Natural killer cell (primary cell): ENCODE measurements around the gene DNMT1. TPM values are rescaled to one million over a fixed set of nuclear protein-coding genes. Genes with fewer than 3 reads are reported as not detected.

Source experiments
- ATAC-seq, 3 donors: fragments of 150-1000 bp in 2 of 3; fragments of 200-7000 bp in 1 of 3; cut with Tn5 transposase; 1 replicate in 1 of 3; 2 replicates in 2 of 3; pipeline ENCODE4 v1.10.0; 2021; ENCODE audit warnings: mild to moderate bottlenecking in 2 of 3, moderate library complexity in 2 of 3
- DNase-seq, 2 donors: peaks; one replicate each; pipeline versions ENCODE4 v3.0.0 to v3.0.0-alpha.2; 2013 to 2021; ENCODE audit warnings: mixed read lengths in 1 of 2
- H3K27ac ChIP-seq: one replicate; pipeline ENCODE4 v1.5.1; 2013; ENCODE audit warnings: mild to moderate bottlenecking, low read length
- H3K27me3 ChIP-seq: one replicate; pipeline ENCODE4 v1.6.1; 2013; ENCODE audit warnings: low read length; ENCODE audit not compliant: control insufficient read depth, insufficient read depth
- H3K36me3 ChIP-seq: one replicate; pipeline ENCODE4 v1.6.1; 2013; ENCODE audit warnings: low read length; ENCODE audit not compliant: control insufficient read depth, insufficient read depth
- H3K4me1 ChIP-seq: one replicate; pipeline ENCODE4 v1.6.1; 2013; ENCODE audit warnings: low read length; ENCODE audit not compliant: control insufficient read depth, insufficient read depth
- H3K4me3 ChIP-seq: one replicate; pipeline ENCODE4 v1.5.1; 2013; ENCODE audit warnings: low read length
- H3K9me3 ChIP-seq: one replicate; pipeline ENCODE4 v1.6.1; 2013; ENCODE audit warnings: low read length; ENCODE audit not compliant: control insufficient read depth, insufficient read depth
- H3K27ac Mint-ChIP-seq, 2 donors: one replicate each; pipeline ENCODE4 v1.8.0; 2022; ENCODE audit warnings: mild to moderate bottlenecking in 2 of 2, mixed read lengths in 2 of 2, moderate library complexity in 1 of 2
- H3K27me3 Mint-ChIP-seq, 2 donors: one replicate each; pipeline ENCODE4 v1.8.0; 2022; ENCODE audit warnings: low read depth in 2 of 2, mixed read lengths in 2 of 2
- H3K36me3 Mint-ChIP-seq: one replicate; pipeline ENCODE4 v1.8.0; 2022; ENCODE audit warnings: mixed read lengths
- H3K4me1 Mint-ChIP-seq, 2 donors: one replicate each; pipeline ENCODE4 v1.8.0; 2022; ENCODE audit warnings: mixed read lengths in 2 of 2
- H3K4me3 Mint-ChIP-seq: one replicate; pipeline ENCODE4 v1.8.0; 2022; ENCODE audit warnings: mild to moderate bottlenecking, moderate library complexity, mixed read lengths
- H3K9me3 Mint-ChIP-seq, 2 donors: one replicate each; pipeline ENCODE4 v1.8.0; 2022; ENCODE audit warnings: mixed read lengths in 2 of 2
- CTCF ChIP-seq: fragments of 200-600 bp; IDR thresholded peaks from one replicate; pipeline ENCODE4 v1.8.0; 2022; ENCODE audit warnings: antibody characterized with exemption
- WGBS: methylation state at CpG from one replicate; pipeline ENCODE4 v1.1.7; 2013; ENCODE audit warnings: missing lambda C conversion rate; ENCODE audit not compliant: insufficient coverage; 5-methylcytosine and 5-hydroxymethylcytosine counted together
- intact Hi-C: fragments of 100-400 bp; cut with micrococcal nuclease; formaldehyde crosslinking; loops from one replicate; pipeline ENCODE4 v1.14.2; 2022
- total RNA-seq, 4 donors: library from RNA; stranded (reverse); fragments of 120-200 nt in 1 of 4; gene quantifications; one replicate each; pipeline versions ENCODE4 v1.2.3 to v1.2.4, GENCODE V29; 2013 to 2022

The DNMT1 gene
- total RNA-seq, 3 donors from 2014 or later (not counting 1 experiment from before 2014, with no cell fraction given), result 266 to 323 (median 275) TPM

GRCh38 chr19:10228920-10229319 is 34.2 kb upstream of the DNMT1 start:
- WGBS, result 45% methylated on average over 2 of the region's 2 CpGs
- Histone ChIP-seq H3K27me3 (no peaks in the 10 kb centered on the region), H3K27ac (no peak overlapping the region), H3K9me3 (no peaks in the 10 kb centered on the region), H3K36me3 (no peaks in the 10 kb centered on the region), H3K4me3 (no peak overlapping the region), H3K4me1 (peaks cover 30% of the 10 kb centered on the region)
- Mint-ChIP-seq H3K4me3 (peak overlapping the region; percentile 58), H3K27ac (peak overlapping the region; percentile 86 to 88), H3K4me1 (peaks cover 6 to 19% of the 10 kb centered on the region in 2 donors), H3K27me3 (no peaks in the 10 kb centered on the region), H3K36me3 (no peaks in the 10 kb centered on the region), H3K9me3 (no peaks in the 10 kb centered on the region)
- TF ChIP-seq CTCF, result peak; percentile 47
- intact Hi-C loops, result loop anchor here (1.0 kb wide), 1 partner anchor 21 kb away; no protein-coding TSS in a partner anchor
- peak in 1 of 2 donors; percentile 71 for DNase-seq
- ATAC-seq, result no peak

GRCh38 chr19:10228393-10228792 is 33.6 kb upstream of the DNMT1 start:
- intact Hi-C loops, result no loop called here
- H3K27ac Mint-ChIP-seq, result peak overlapping the region; percentile 86 to 88
- no peaks in the 10 kb centered on the region for H3K36me3 ChIP-seq
- peaks cover 30% of the 10 kb centered on the region for H3K4me1 ChIP-seq
- ATAC-seq (no peak), DNase-seq (no peak)
- no peaks in the 10 kb centered on the region for H3K36me3 Mint-ChIP-seq
- no peaks in the 10 kb centered on the region for H3K9me3 Mint-ChIP-seq
- H3K4me1 Mint-ChIP-seq, result peaks cover 6 to 19% of the 10 kb centered on the region in 2 donors
- no peak for TF ChIP-seq CTCF
- peak overlapping the region; percentile 35 for H3K4me3 Mint-ChIP-seq
- H3K27me3 Mint-ChIP-seq, result no peaks in the 10 kb centered on the region
- H3K4me3 ChIP-seq, result no peak overlapping the region
- no peak overlapping the region for H3K27ac ChIP-seq
- H3K9me3 ChIP-seq, result no peaks in the 10 kb centered on the region
- 66% methylated on average over 5 of the region's 5 CpGs for WGBS
- H3K27me3 ChIP-seq, result no peaks in the 10 kb centered on the region

- no peaks in the 10 kb centered on the region for H3K36me3 ChIP-seq
- no peak overlapping the region for H3K4me3 ChIP-seq
- H3K27ac ChIP-seq, result no peak overlapping the region
- H3K9me3 ChIP-seq, result no peaks in the 10 kb centered on the region
- no peak overlapping the region for H3K27ac Mint-ChIP-seq
- H3K4me1 ChIP-seq, result peaks cover 30% of the 10 kb centered on the region
- ATAC-seq, result no peak
- H3K36me3 Mint-ChIP-seq, result no peaks in the 10 kb centered on the region
- H3K27me3 ChIP-seq, result no peaks in the 10 kb centered on the region
- intact Hi-C loops, result no loop called here
- no peaks in the 10 kb centered on the region for H3K9me3 Mint-ChIP-seq
- DNase-seq, result no peak
- H3K4me3 Mint-ChIP-seq, result no peak overlapping the region
- peaks cover 6 to 23% of the 10 kb centered on the region in 2 donors for H3K4me1 Mint-ChIP-seq
- 91% methylated on average over 28 of the region's 28 CpGs for WGBS
- no peak for TF ChIP-seq CTCF
- no peaks in the 10 kb centered on the region for H3K27me3 Mint-ChIP-seq
Measured at GRCh38 chr19:10227026-10227971, 32.5 kb upstream of the DNMT1 start.
